ENCODE results near the gene ZNF135. TPM values are rescaled to one million over a fixed set of nuclear protein-coding genes. Genes with fewer than 3 reads are reported as not detected.

The ZNF135 gene
- 7.3 and 8.0 TPM in 2 replicates for total RNA-seq

DNA sequence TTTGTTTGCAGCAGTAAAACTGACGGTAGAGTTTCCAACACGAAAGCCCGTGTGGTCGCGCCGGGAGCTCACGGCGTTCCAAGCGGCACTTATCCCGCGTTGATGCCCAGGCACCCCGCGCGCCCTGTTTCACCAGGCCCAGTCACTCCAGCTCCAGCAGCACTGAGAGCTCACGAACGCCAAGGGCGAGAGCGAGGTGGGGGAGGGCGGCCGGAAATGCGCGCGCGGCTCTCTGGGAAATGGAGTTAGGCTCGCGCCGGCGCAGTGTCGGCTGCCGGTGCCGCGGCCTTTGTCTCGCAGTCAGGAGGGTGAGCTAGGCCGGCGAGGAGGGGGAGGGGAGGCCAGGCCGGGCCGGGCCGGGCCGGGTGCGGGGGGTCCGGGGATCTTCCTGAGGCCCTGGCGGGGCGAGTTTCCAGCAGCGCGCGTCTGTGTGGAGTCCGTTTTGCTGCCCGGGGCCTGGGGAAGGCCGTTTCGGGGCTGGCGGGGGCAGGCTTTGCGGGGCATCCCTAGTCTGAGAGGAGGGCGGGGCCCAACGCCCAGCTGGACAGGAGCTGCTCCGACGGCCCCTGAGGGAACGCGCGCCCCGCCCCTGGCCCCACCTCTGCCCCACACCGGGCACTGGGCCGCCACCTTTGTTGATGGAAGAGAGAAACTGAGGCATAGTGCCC, at the start of gene ZNF135:
ZNF135 (plus strand) TSS at position 280 of the 668 bp plus-strand sequence. CDS start 721 bp downstream, outside the sequence.

DNA sequence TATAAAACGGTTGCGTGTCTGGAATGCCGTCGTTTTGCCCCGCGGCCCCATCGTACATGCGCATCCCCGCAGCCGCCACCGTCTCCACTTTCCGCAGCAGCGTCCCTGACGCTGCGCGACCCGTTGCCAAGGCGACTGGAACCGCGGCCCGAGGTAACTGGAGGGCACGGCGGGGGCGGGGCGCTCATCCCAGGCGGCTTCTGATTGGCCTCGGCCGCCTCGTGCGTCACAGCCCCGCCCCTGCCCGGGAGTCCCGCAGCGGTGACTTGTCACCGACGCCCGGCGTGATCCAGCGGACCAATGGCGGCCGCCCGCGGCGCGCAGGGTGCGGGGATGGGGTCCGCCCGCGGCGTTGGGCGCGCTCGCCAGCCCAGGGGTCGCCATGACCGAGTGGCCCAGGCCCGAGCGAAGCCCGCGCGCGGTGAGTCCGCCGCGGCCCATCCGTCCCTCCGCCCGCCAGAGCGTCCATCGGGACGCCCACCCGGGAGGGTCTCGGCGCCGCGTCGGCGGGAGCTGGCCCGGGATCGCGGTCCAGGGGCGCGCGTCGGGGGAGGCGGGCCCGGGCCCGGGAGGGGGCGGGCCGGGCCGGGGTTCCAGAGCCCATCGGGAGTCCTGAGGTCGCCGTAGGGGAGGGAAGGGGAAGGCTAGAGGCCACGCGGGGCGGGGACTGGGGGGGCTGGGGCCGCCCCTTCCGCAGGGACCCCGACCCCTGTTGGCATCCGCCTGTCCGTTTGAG, 25.2 kb upstream of the ZNF135 start, which contains the start of gene ZSCAN1:
ZSCAN1 (plus strand) TSS at position 285 of the 736 bp plus-strand sequence. CDS start 3,812 bp downstream, outside the sequence.

DNA sequence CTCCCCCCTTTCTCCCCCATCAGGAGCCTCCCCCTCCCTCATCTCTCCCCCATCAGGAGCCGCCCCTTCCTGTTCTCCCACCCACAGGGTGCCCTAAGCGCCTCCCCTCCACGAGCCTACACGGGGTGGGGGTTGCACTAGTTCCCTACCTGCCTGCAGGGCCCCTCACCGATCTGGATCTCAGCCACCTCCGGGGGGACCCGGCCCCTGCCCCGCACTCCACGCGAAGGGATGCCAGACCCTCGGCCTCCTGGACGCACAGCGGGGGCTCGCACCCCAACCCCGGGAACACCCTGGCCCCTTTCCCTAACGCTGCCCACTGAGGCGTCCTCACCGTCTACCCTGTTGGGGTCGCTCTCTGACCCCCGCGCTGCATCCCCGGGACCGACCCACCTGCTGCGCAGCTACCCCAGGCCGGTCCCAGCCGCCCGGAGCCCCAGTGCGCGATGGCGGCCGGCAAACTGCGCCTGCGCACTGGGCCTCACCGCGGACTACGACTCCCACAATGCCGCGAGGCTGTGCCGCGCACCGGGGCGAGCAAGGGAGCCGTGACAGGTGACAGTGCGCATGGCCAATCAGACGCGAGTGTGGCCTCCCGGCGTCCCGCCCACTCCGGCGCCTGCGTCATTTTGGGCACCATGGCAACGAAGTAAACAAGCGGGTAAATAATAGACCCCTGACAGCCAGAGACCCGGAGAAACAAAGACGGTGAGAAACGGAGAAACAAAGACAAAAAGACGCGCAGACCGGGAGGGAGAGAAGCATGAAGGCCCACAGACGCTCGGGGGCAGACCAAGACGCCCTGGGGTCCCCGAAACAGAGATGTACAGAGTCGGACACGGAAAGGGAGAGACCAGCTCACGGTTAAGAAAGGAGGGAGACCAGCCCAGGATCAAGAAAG, 38.9 kb downstream of the ZNF135 start, which contains the start of gene ZSCAN18:
ZSCAN18 (minus strand) TSS at position 451 of the 901 bp plus-strand sequence. CDS start 7,964 bp downstream, outside the sequence.

Other genes starting within 250 kb of the ZNF135 start
- 4.5 and 6.0 TPM in 2 replicates for gene ZNF552, start 244.4 kb upstream of the ZNF135 start, total RNA-seq
- 25.1 and 29.4 TPM in 2 replicates for gene ZNF587B, start 229.0 kb upstream of the ZNF135 start, total RNA-seq
- gene ZNF587, start 209.4 kb upstream of the ZNF135 start, total RNA-seq = 34.4 and 52.9 TPM in 2 replicates
- gene ZNF814, start 170.2 kb upstream of the ZNF135 start, total RNA-seq = 9.1 and 13.6 TPM in 2 replicates
- 17.0 and 21.9 TPM in 2 replicates for gene ZNF417, start 142.7 kb upstream of the ZNF135 start, total RNA-seq
- 3.9 and 6.3 TPM in 2 replicates for gene ZNF418, start 123.9 kb upstream of the ZNF135 start, total RNA-seq
- 5.3 and 7.5 TPM in 2 replicates for gene ZNF256, start 111.6 kb upstream of the ZNF135 start, total RNA-seq
- not detected in 2 replicates for gene C19orf18, start 84.7 kb upstream of the ZNF135 start, total RNA-seq
- 19.5 and 25.9 TPM in 2 replicates for gene ZNF606, start 56.5 kb upstream of the ZNF135 start, total RNA-seq
- gene ZSCAN1, start 25.3 kb upstream of the ZNF135 start, total RNA-seq = not detected in 2 replicates
- gene ZSCAN18, start 38.9 kb downstream of the ZNF135 start, total RNA-seq = 59.3 and 61.7 TPM in 2 replicates
- gene ZNF329, start 91.5 kb downstream of the ZNF135 start, total RNA-seq = 18.7 and 21.6 TPM in 2 replicates
- 22.0 and 28.7 TPM in 2 replicates for gene ZNF274, start 123.8 kb downstream of the ZNF135 start, total RNA-seq
- gene ZNF544, start 169.6 kb downstream of the ZNF135 start, total RNA-seq = 33.3 and 46.7 TPM in 2 replicates
- gene ZNF8, start 219.7 kb downstream of the ZNF135 start, total RNA-seq = 11.3 and 12.8 TPM in 2 replicates
- 26.4 and 31.9 TPM in 2 replicates for gene ERVK3-1, start 246.1 kb downstream of the ZNF135 start, total RNA-seq